Muscle of leg (tissue), 11 donors: ENCODE results near the gene CHKA. TPM values are rescaled to one million over a fixed set of nuclear protein-coding genes. Genes with fewer than 3 reads are reported as not detected.

Experiments
- DNase-seq: peaks from one replicate; pipeline ENCODE4 v3.0.0; 2013
- H3K27ac ChIP-seq: one replicate; pipeline ENCODE4 v1.5.1; 2013; ENCODE audit warnings: mild to moderate bottlenecking, low read length, control low read depth
- H3K27me3 ChIP-seq: one replicate; pipeline ENCODE4 v1.6.1; 2013; ENCODE audit warnings: low read length; ENCODE audit not compliant: control insufficient read depth, insufficient read depth
- H3K36me3 ChIP-seq: one replicate; pipeline ENCODE4 v1.6.1; 2013; ENCODE audit warnings: low read length; ENCODE audit not compliant: control insufficient read depth, insufficient read depth
- H3K4me1 ChIP-seq: one replicate; pipeline ENCODE4 v1.6.1; 2013; ENCODE audit warnings: low read length; ENCODE audit not compliant: control insufficient read depth, insufficient read depth
- H3K4me3 ChIP-seq: one replicate; pipeline ENCODE4 v1.5.1; 2013; ENCODE audit warnings: low read length, control low read depth
- H3K9me3 ChIP-seq: replicated peaks from 2 replicates; pipeline ENCODE4 v1.6.1; 2013; ENCODE audit warnings: low read depth, low read length; ENCODE audit not compliant: control insufficient read depth
- WGBS: methylation state at CpG from one replicate; pipeline ENCODE4 v1.1.5; 2013; ENCODE audit warnings: missing lambda C conversion rate; ENCODE audit not compliant: insufficient coverage; 5-methylcytosine and 5-hydroxymethylcytosine counted together
- polyA plus RNA-seq, 8 donors: library from polyadenylated mRNA; unstranded; fragments of 120-200 nt; gene quantifications; one replicate each; pipeline versions ENCODE4 v1.2.1 to v1.2.3, GENCODE V29; 2013; ENCODE audit warnings: inconsistent platforms in 1 of 8, low replicate concordance in 1 of 8; ENCODE audit not compliant: insufficient read length in 8 of 8, insufficient read depth in 1 of 8
- total RNA-seq: library from RNA; stranded (reverse); fragments of 120-200 nt; gene quantifications from one replicate; pipeline ENCODE4 v1.2.4, GENCODE V29; 2013

CHKA gene
- total and polyA plus RNA-seq, 9 donors: 9.6 to 25.7 (median 13.4) TPM

DNA sequence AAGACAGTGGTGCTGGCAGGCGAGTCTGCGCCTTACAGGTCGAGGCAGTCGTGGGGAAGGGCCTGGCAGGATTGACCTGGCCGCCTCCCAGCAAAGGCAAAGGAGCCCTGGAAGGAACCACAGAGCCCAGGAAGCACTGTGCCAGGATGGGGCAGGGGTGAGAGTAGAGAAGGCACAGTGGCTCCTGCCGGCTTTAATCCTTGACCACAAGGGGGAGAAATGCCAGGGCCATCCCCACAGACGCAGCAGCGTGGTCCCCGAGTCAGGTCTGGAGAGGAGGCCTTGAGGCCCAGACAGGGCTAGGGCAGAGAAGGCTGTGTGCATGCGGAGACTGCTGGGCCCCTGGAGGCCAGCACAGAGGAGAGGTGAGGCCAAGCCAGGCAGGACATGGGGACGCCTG lies 100.6 kb downstream of the CHKA start:
- no peaks in the 10 kb centered on the region for H3K27me3 ChIP-seq
- no peak for DNase-seq
- no peaks in the 10 kb centered on the region for H3K36me3 ChIP-seq
- peaks cover 8% of the 10 kb centered on the region for H3K4me1 ChIP-seq
- no peak overlapping the region for H3K27ac ChIP-seq
- 34% methylated on average over 11 of the region's 11 CpGs for WGBS
- no peak overlapping the region for H3K4me3 ChIP-seq
- peaks cover 7% of the 10 kb centered on the region for H3K9me3 ChIP-seq

DNA sequence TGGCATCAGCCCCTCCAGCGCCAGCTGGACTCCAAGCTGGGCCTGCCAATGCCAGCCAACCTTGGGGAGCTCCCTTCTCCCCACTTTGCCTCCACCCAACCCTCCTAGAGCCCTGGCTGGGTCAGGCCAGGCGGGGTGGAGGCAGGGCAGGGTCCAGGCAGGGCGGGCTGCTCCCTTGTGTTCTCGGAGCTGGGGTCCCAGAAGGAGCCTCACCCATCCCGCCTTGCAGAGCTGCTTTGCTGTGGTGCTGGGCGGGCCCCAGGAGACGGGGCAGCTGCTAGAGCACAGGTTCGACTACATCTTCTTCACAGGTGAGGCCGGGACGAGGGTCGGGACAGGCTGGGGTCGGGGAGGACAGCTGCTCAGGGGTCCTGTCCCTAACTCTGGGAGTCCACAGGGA lies 101.7 kb downstream of the CHKA start:
- 80% methylated on average over 11 of the region's 12 CpGs for WGBS
- Histone ChIP-seq H3K4me3 (no peak overlapping the region), H3K36me3 (no peaks in the 10 kb centered on the region), H3K4me1 (peaks cover 15% of the 10 kb centered on the region), H3K9me3 (no peaks in the 10 kb centered on the region), H3K27me3 (no peaks in the 10 kb centered on the region), H3K27ac (no peak overlapping the region)
- DNase-seq: no peak

DNA sequence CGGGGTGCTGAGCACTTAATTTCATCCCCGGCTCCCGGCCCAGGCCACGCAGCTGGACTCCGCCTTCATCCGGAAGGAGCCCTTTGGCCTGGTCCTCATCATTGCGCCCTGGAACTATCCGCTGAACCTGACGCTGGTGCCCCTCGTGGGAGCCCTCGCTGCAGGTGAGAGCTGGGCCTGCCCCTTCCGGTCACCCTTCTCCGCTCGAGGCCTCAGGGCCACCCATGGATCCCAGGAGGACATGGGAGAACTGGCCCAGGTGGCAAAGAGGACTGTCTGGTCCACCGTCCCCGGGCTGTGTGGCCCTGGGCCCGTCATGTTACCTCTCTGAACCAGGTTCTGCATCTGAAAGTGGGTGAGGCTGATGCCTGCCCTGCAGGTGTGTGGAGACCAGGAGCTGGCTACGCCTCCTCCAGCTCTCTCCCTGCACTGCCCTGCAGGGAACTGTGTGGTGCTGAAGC lies 102.4 kb downstream of the CHKA start:
- H3K36me3 ChIP-seq: no peaks in the 10 kb centered on the region
- H3K27ac ChIP-seq: no peak overlapping the region
- no peaks in the 10 kb centered on the region for H3K9me3 ChIP-seq
- 77% methylated on average over 18 of the region's 18 CpGs for WGBS
- DNase-seq: no peak
- peaks cover 22% of the 10 kb centered on the region for H3K4me1 ChIP-seq
- H3K4me3 ChIP-seq: no peak overlapping the region
- no peaks in the 10 kb centered on the region for H3K27me3 ChIP-seq

DNA sequence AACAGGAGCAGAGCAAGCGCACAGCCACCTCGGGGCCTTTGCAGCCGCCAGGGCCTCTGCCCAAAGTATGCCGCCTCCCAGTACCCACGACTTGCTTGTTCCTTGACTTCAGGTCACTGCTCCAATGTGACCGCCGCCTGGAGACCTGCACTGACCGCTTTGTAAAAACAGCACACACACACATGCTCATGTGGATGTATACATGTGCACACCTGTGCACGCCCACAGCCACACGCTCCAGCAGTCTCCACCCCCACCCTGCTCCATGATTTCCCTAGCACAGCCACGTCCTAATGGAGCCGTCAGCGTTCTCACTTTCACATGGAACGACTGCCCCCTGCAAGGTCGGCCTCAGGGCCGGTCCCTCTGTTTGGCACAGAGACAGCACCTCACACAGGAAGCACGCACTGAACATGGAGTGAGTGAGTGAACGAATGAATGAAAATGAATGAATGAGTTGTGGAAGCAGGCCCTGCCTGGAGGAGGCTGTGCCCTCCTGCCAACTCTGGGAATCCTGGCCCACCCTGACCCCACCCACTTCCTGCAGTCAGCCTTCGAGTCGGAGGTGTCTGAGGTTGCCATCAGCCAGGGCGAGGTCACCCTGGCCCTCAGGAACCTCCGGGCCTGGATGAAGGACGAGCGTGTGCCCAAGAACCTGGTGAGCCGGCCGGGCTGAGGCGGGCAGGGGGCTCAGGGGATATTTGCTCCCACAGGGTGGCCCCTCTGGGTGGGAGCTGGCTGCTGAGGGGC lies 103.0 kb downstream of the CHKA start:
- H3K9me3 ChIP-seq: no peaks in the 10 kb centered on the region
- no peak overlapping the region for H3K4me3 ChIP-seq
- H3K4me1 ChIP-seq: peaks cover 27% of the 10 kb centered on the region
- no peaks in the 10 kb centered on the region for H3K27me3 ChIP-seq
- H3K27ac ChIP-seq: no peak overlapping the region
- no peaks in the 10 kb centered on the region for H3K36me3 ChIP-seq
- no peak for DNase-seq
- 65% methylated on average over 26 of the region's 27 CpGs for WGBS

DNA sequence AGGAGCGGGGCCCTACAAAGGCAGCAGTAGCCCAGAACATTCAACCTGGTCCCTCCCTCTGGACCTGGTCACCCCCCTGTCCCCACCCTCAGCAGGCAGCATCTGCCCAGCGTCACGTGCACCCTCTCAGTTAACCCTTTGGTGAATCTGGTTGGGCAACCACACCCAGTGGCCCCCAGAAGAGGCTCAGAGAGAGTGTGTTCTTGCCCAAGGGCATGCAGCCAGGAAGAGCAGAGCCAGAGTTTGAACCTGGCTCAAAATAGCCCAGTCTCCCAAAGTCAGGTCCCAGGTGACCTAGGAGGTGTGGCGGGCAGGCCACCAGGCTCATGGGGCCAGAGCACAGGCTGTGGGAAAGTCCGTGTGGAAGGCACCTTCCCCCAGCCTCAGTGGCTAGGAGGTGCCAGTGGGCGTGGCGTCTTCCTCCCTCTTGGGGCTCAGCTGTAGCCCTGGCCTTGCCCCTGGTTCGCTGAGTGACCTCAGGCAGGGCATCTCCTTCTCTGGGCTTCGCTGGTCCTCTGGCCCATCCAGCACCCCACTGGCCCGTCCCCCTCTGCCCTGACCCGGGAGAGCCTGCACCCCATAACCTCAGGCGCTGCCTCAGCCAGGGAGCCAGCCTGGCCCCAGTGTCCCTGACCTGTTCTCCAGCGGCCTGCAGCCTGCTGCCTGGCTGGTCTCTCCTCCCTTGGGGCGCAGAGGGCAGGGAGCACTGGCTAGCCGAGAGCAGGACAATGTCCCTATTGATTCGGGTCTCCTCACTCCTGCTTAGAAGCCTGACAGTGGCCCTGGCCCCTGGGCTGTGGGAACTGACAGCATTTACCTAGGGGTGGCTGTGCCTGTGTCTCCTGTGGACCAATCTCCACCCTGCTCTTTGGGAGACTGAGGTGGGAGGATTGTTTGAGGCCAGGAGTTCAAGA lies 104.0 kb downstream of the CHKA start:
- Histone ChIP-seq H3K9me3 (no peaks in the 10 kb centered on the region), H3K4me1 (peaks cover 31% of the 10 kb centered on the region), H3K27me3 (no peaks in the 10 kb centered on the region), H3K27ac (no peak overlapping the region), H3K36me3 (no peaks in the 10 kb centered on the region), H3K4me3 (no peak overlapping the region)
- DNase-seq: no peak
- 60% methylated on average over 12 of the region's 16 CpGs for WGBS

DNA sequence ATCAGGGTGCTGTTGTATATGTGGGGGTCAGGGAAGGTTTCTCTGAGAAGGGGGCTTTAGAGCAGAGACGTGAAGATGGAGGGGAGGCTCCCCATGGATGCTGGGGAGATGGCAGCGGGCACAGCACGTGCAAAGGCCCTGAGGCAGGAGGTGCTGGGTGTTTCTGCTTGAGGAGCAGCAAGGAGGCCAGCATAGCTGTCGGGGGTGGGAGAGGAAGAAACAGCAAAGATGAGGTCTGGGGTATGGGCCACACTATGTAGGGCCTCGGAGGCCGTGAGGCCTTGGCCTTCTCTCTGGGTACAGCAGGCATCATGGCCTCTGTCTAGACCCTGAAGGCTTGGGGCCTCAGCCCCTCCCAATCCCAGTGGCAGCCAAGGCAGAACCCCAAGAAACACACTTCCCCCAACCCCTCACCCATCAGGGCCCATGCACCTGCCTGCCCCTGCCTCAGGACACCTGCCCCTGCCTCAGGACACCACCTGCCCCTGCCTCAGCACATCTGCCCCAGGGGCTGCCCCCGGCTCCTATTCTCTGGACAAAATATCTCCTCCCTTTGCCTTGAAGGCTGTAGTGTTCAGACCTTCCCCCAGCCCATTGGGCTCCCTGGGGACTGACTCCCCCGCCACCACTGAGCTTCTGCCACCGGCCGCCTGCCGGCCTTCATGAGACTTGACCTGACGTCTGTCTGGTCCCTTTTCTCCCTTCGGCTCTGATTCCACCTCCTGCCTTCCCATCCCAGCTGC lies 104.9 kb downstream of the CHKA start:
- H3K27me3 ChIP-seq: no peaks in the 10 kb centered on the region
- peaks cover 36% of the 10 kb centered on the region for H3K4me1 ChIP-seq
- no peaks in the 10 kb centered on the region for H3K9me3 ChIP-seq
- 43% methylated on average over 10 of the region's 13 CpGs for WGBS
- H3K4me3 ChIP-seq: no peak overlapping the region
- H3K27ac ChIP-seq: no peak overlapping the region
- DNase-seq: no peak
- H3K36me3 ChIP-seq: no peaks in the 10 kb centered on the region

DNA sequence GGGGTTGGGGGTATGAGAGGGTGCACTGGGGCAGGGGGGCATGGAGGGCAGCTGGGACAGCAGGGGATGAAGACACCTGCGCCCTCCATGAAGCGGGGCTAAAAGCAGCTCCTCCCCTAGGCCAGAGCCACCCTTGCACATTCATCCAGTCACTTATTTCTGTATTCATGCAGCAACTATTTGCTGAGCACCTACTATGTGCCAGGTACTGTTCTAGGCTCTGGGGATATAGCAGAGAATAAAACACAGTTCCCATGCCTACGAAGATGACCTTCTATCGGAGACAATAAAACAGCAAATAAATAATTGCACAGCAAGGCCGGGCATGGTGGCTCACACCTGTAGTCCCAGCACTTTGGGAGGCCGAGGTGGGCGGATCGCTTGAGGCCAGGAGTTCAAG lies 105.7 kb downstream of the CHKA start:
- H3K9me3 ChIP-seq: no peaks in the 10 kb centered on the region
- WGBS: no CpG with 5 or more reads among the region's 8 CpGs
- no peaks in the 10 kb centered on the region for H3K27me3 ChIP-seq
- no peak overlapping the region for H3K4me3 ChIP-seq
- H3K4me1 ChIP-seq: peaks cover 44% of the 10 kb centered on the region
- DNase-seq: no peak
- H3K36me3 ChIP-seq: no peaks in the 10 kb centered on the region
- H3K27ac ChIP-seq: no peak overlapping the region

DNA sequence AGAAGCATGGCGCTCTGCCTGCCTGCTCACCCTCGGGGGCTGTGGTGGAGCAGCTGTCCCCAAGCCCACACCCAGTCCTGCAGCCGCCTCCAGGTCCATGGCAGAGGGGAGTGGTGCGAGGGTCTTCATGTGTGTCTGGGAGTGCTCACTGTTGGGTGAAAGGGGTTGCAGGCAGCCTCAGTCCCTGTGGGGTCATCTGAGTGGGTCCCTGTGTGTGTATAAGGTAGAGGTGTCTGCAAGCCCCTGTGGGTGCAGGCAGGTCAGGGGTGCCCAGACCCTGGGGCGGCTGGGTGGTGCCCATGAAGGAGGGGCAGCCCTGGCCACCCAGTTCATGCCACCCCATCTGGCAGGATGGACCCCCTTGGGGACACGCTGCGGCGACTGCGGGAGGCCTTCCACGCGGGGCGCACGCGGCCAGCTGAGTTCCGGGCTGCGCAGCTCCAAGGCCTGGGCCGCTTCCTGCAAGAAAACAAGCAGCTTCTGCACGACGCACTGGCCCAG lies 106.2 kb downstream of the CHKA start:
- Histone ChIP-seq H3K4me1 (peaks cover 49% of the 10 kb centered on the region), H3K27ac (peak overlapping the region; percentile 51), H3K27me3 (no peaks in the 10 kb centered on the region), H3K36me3 (no peaks in the 10 kb centered on the region), H3K9me3 (no peaks in the 10 kb centered on the region), H3K4me3 (no peak overlapping the region)
- DNase-seq: no peak
- WGBS: 85% methylated on average over 12 of the region's 19 CpGs

DNA sequence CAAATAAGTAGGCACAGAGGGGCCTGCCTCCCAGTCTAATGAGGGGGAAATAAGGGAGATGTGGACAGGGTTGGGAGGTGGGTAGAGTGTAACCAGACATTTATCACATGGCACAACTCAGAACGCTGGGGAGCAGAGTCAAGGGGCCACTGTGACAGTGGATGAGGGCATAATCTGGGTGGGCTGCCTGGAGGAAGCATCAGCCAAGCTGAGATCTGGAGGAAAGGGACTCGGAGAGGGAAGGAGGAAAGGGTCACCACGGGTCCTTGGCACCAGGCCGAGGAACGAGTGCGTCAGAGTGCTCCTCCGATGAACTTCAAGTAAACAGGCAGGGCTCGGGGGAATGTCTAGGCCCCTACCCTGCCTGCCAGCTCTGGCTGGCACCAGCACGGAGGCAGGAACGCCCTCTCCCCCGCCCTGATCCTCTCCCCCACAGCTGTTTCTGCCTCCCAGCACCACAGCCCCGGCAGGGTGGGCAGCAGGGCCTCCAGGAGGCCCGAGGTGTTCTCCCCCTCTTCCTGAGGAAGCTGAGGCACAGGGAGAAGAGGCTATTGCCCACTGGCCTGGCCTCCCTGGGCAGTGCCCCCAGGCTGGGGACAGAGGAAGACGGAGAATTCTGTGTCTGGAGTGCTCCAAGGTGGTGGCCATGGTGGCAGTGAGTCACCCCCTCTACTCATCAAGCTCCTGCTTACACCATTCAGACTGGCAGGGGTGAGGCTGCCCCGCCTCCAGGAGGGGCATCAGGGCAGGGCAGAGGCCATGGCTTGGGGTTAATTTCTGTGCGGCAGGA lies 106.8 kb downstream of the CHKA start:
- H3K27me3 ChIP-seq: no peaks in the 10 kb centered on the region
- peak; percentile 58 for DNase-seq

More for the DNA sequence above, 106.8 kb downstream of the CHKA start:
- Histone ChIP-seq H3K36me3 (no peaks in the 10 kb centered on the region), H3K4me1 (peaks cover 55% of the 10 kb centered on the region), H3K27ac (peak overlapping the region; percentile 51), H3K4me3 (no peak overlapping the region), H3K9me3 (no peaks in the 10 kb centered on the region)
- 46% methylated on average over 10 of the region's 16 CpGs for WGBS
